PC-3 (cell line): ENCODE data around the gene RAB40C. TPM values are rescaled to one million over a fixed set of nuclear protein-coding genes. Genes with fewer than 3 reads are reported as not detected.

Source experiments
- ATAC-seq: fragments of 200-7000 bp; cut with Tn5 transposase; 2 replicates; pipeline ENCODE4 v1.9.1; 2020; ENCODE audit warnings: mild to moderate bottlenecking, moderate library complexity
- BruUV-seq: library from RNA; stranded (reverse); fragments of 400-500 nt; replicated peaks from 2 replicates; lab custom pipeline; 2021; lab: Mats Ljungman, UMichigan
- CTCF ChIA-PET: fragments of 300-600 bp; sonication (Branson Sonifier 250); formaldehyde crosslinking; loops from one replicate; lab custom pipeline; 2022; ENCODE audit warnings: antibody characterized with exemption; lab: Charles Lee
- POLR2A ChIA-PET: fragments of 300-600 bp; sonication (Branson Sonifier 250); formaldehyde crosslinking; loops from one replicate; lab custom pipeline; 2022; ENCODE audit warnings: antibody characterized with exemption; ENCODE audit not compliant: unreplicated experiment; lab: Charles Lee
- DNase-seq: peaks from one replicate; pipeline ENCODE4 v3.0.0-alpha.2; 2015
- H2AFZ ChIP-seq: fragments of 300-600 bp; sonication (generic); 2 replicates; pipeline ENCODE4 v1.6.0; 2016; ENCODE audit warnings: antibody characterized with exemption, low read length
- H3F3A ChIP-seq: fragments of 300-600 bp; sonication (generic); one replicate; pipeline ENCODE4 v1.6.0; 2017; ENCODE audit warnings: antibody characterized with exemption, low read length, control low read depth, mild to moderate bottlenecking; ENCODE audit not compliant: unreplicated experiment
- H3K27ac ChIP-seq: fragments of 300-600 bp; sonication (generic); 2 replicates; pipeline ENCODE4 v1.5.1; 2016; ENCODE audit warnings: mild to moderate bottlenecking, low read length
- H3K27me3 ChIP-seq: fragments of 300-600 bp; sonication (generic); 2 replicates; pipeline ENCODE4 v1.6.1; 2016; ENCODE audit warnings: low read length, mixed read lengths
- H3K36me3 ChIP-seq: fragments of 300-600 bp; sonication (generic); 2 replicates; pipeline ENCODE4 v1.6.1; 2016; ENCODE audit warnings: low read depth, mixed run types, low read length, mixed read lengths
- H3K4me1 ChIP-seq: fragments of 300-600 bp; sonication (generic); 2 replicates; pipeline ENCODE4 v1.5.1; 2016; ENCODE audit warnings: low read length; ENCODE audit not compliant: insufficient read depth
- H3K4me2 ChIP-seq: fragments of 300-600 bp; sonication (generic); 2 replicates; pipeline ENCODE4 v1.6.0; 2016; ENCODE audit warnings: low read length
- H3K4me3 ChIP-seq: fragments of 300-600 bp; sonication (generic); 2 replicates; pipeline ENCODE4 v1.5.1; 2016; ENCODE audit warnings: mild to moderate bottlenecking, low read length, mixed read lengths
- H3K79me2 ChIP-seq: fragments of 300-600 bp; sonication (generic); 2 replicates; pipeline ENCODE4 v1.6.1; 2017; ENCODE audit warnings: low read length, mixed read lengths
- H3K9ac ChIP-seq: fragments of 300-600 bp; sonication (generic); 2 replicates; pipeline ENCODE4 v1.6.0; 2016; ENCODE audit warnings: mild to moderate bottlenecking, low read length
- H3K9me2 ChIP-seq: fragments of 300-600 bp; sonication (generic); replicated peaks from 2 replicates; pipeline ENCODE4 v1.6.1; 2016; ENCODE audit warnings: mixed run types, low read length, mixed read lengths
- H3K9me3 ChIP-seq: fragments of 300-600 bp; sonication (generic); 2 replicates; pipeline ENCODE4 v1.6.1; 2016; ENCODE audit warnings: low read length, mixed read lengths
- H4K20me1 ChIP-seq: fragments of 300-600 bp; sonication (generic); 2 replicates; pipeline ENCODE4 v1.6.1; 2016; ENCODE audit warnings: low read length, mixed read lengths
- CTCF ChIP-seq: fragments of 300-600 bp; sonication (generic); conservative IDR thresholded peaks from 2 replicates; pipeline ENCODE4 v1.5.1; 2017; ENCODE audit warnings: antibody characterized with exemption, low read depth, mild to moderate bottlenecking, low read length
- EZH2 ChIP-seq: fragments of 300-600 bp; sonication (generic); IDR thresholded peaks from one replicate; pipeline ENCODE4 v1.6.1; 2017; ENCODE audit warnings: antibody characterized with exemption, mild to moderate bottlenecking, low read length; ENCODE audit not compliant: unreplicated experiment
- EZH2phosphoT487 ChIP-seq: fragments of 300-600 bp; sonication (generic); IDR thresholded peaks from 2 replicates; pipeline ENCODE4 v1.6.1; 2018; ENCODE audit warnings: mild to moderate bottlenecking, antibody characterized with exemption, low read length, borderline replicate concordance
- intact Hi-C: fragments of 100-400 bp; cut with micrococcal nuclease; formaldehyde crosslinking; loops from 2 replicates; pipeline ENCODE4 v1.9.0; 2023
- total RNA-seq: library from RNA; depleted of rRNA; stranded (reverse); fragments of >200 nt; gene quantifications from 2 replicates; pipeline ENCODE4 v1.2.3, GENCODE V29; 2014

The RAB40C gene
- total RNA-seq, 1 experiment from 2014 or later = 19.5 TPM

- Histone ChIP-seq H2AFZ (no peak overlapping the region), H3F3A (no peaks in the 10 kb centered on the region), H3K4me1 (no peaks in the 10 kb centered on the region), H3K9ac (no peak overlapping the region), H3K27me3 (no peaks in the 10 kb centered on the region), H3K4me3 (no peak overlapping the region), H4K20me1 (0 out of 2 replicates have a peak, but pooled peaks cover under 1% of the 10 kb centered on the region), H3K9me3 (no peaks in the 10 kb centered on the region), H3K79me2 (peaks cover 25% of the 10 kb centered on the region), H3K9me2 (no peaks in the 10 kb centered on the region), H3K27ac (no peak overlapping the region), H3K36me3 (no peaks in the 10 kb centered on the region), H3K4me2 (no peak overlapping the region)
- no peak for ATAC-seq
- POLR2A ChIA-PET = no interaction called here
- CTCF ChIA-PET = no interaction called here
- intact Hi-C loops = no loop called here
- BruUV-seq = no TSS peak
- no peak for TF ChIP-seq CTCF
- TF ChIP-seq EZH2phosphoT487 = no peak
- no peak for TF ChIP-seq EZH2
- DNase-seq = no peak
Measured at GRCh38 chr16:598823-599739, 9.2 kb downstream of the RAB40C start.

GRCh38 chr16:600781-601180 is 10.9 kb downstream of the RAB40C start:
- Histone ChIP-seq H3K27me3 (no peaks in the 10 kb centered on the region), H3K9me2 (no peaks in the 10 kb centered on the region)

More at GRCh38 chr16:600781-601180, 10.9 kb downstream of the RAB40C start:
- peak; percentile 46; the same call in 1 of the 2 replicates for ATAC-seq
- DNase-seq = no peak
- no peak overlapping the region for H3K4me3 ChIP-seq
- ChIA-PET CTCF (no interaction called here), POLR2A (no interaction called here)
- H3K4me1 ChIP-seq = no peaks in the 10 kb centered on the region
- peaks cover 28% of the 10 kb centered on the region; the same call in 1 of the 2 replicates for H3K79me2 ChIP-seq
- H2AFZ ChIP-seq = no peak overlapping the region
- no peaks in the 10 kb centered on the region for H3K9me3 ChIP-seq
- no peak overlapping the region for H3K27ac ChIP-seq
- H4K20me1 ChIP-seq = no peaks in the 10 kb centered on the region
- TF ChIP-seq EZH2phosphoT487 = no peak
- peak; percentile 38; the same call in 1 of the 2 replicates for TF ChIP-seq CTCF
- intact Hi-C loops = no loop called here
- H3K36me3 ChIP-seq = no peaks in the 10 kb centered on the region
- no peak overlapping the region for H3K9ac ChIP-seq
- no peaks in the 10 kb centered on the region for H3F3A ChIP-seq
- no peak overlapping the region for H3K4me2 ChIP-seq
- no TSS peak for BruUV-seq
